Transverse colon (tissue), 4 donors: ENCODE measurements around the gene PDE7B.

Source experiments
- POLR2AphosphoS5 ChIP-seq, 3 donors: sonication (generic); formaldehyde crosslinking; IDR thresholded peaks; one replicate each; pipeline ENCODE4 v1.6.1; 2016; ENCODE audit warnings: antibody characterized with exemption in 3 of 3
- TF ChIP-seq, protein P1 (sequence below), 5 experiments: fragments of 200-600 bp in 3 of 5; fragments of 450-650 bp in 2 of 5; sonication (generic) in 3 of 5; IDR thresholded peaks; 1 replicate in 2 of 5; 2 replicates in 3 of 5; pipeline ENCODE4 v1.5.1; 2016 to 2017; ENCODE audit warnings: antibody characterized with exemption in 5 of 5, inconsistent platforms in 3 of 5, mild to moderate bottlenecking in 2 of 5, moderate library complexity in 1 of 5

DNA sequence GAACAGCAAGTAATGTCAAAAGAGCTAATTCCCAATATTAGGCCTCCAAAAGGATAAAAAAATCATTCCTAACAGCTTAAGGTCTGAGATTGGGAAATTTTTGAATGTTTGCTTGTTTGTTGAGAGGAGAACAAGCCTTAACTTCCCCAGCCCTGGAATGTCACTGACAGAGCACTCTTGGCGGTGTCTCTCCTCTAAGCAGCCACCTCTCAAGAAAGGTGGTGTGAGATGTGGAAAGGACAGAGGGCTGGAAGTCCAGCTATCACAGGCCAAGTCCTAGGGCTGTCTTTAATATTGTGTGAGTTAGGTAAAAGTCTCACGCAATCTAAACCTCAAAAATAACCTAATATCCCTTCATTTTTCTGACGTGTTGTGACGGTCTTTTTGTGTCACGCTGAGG is 297.0 kb downstream of the PDE7B start:
- no peak for TF ChIP-seq POLR2AphosphoS5 (IDR thresholded peaks at IDR 0.05)
- TF ChIP-seq, protein P1, sequence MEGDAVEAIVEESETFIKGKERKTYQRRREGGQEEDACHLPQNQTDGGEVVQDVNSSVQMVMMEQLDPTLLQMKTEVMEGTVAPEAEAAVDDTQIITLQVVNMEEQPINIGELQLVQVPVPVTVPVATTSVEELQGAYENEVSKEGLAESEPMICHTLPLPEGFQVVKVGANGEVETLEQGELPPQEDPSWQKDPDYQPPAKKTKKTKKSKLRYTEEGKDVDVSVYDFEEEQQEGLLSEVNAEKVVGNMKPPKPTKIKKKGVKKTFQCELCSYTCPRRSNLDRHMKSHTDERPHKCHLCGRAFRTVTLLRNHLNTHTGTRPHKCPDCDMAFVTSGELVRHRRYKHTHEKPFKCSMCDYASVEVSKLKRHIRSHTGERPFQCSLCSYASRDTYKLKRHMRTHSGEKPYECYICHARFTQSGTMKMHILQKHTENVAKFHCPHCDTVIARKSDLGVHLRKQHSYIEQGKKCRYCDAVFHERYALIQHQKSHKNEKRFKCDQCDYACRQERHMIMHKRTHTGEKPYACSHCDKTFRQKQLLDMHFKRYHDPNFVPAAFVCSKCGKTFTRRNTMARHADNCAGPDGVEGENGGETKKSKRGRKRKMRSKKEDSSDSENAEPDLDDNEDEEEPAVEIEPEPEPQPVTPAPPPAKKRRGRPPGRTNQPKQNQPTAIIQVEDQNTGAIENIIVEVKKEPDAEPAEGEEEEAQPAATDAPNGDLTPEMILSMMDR (IDR thresholded peaks at IDR 0.05), result no peak
